Measurements from ENCODE around the gene PARD6B.
"Not testable (repeated sequence)": the region's sequence is repeated elsewhere in the genome, so short reads cannot be mapped to it uniquely, and the experiment has no call there.

The PARD6B gene

DNA sequence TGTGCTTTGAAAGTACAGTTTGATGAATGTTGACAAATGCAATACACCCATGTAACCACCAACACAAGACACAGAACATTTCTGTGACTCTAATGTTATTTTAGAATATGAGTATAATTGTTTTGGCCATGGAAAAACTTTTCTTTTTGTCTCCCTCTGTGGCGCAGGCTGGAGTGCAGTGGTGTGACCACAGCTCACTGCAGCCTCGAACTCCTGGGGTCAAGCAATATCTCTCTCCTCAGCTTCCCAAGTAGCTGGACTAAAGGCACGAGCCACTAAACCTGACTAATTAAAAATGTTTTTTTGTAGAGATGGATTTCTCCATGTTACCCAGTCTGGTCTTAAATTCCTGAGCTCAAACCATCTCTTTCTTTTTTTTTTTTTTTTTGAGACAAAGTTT, 43.1 kb downstream of the PARD6B start:
- no peak for DNase-seq (ENCODE audit: low read depth in 2 of 2)

DNA sequence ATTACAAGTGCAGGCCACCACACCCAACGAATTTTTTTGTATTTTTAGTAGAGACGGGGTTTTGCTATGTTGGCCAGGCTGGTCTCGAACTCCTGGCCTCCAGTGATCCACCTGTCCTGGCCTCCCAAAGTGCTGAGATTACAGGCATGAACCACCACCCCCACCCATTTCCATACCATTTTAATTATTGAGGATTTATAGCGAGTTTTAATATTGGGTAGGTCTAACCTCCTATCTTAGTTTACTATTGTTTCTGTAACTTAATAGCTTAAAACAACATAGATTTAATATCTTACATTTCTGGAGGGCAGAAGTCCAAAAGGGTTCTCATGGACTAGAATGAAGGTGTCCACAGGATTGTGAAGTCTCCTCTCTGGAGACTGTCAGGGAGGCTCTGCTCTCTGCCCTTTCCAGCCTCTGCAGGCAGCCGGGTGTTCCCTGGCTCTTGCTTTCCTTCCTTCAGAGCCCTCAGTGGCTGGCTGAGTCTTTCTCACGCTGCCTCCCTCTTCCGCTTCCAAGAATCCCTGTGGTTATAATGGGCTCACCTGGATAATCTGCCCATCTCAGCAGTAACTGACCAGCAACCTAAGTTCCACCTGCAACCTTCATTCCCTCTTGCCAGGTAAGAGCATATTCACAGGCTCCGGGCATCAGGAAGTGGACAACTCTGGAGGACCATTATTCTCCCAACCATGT, 44.9 kb downstream of the PARD6B start:
- DNase-seq (ENCODE audit: low read depth in 2 of 2) = no peak

DNA sequence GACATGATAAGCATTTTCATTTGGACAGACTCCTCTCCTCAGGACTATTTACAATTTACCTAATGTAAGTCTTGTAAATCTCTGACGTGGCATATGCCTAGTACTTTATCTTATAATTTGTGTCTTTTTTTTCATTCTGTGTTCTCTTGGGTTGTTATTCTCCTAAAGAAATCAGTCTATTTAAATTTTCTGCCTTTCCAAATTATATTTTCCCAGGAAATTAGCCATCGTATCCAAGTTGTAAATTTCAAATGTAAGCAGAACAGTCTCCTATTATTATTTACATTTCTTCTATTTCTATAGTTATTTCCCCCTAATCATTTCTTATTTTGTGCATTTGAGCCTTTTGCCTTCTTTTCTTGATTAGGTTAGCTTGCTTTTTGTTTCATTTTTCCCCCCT, 46.0 kb downstream of the PARD6B start:
- no peak for DNase-seq (ENCODE audit: low read depth in 2 of 2)

DNA sequence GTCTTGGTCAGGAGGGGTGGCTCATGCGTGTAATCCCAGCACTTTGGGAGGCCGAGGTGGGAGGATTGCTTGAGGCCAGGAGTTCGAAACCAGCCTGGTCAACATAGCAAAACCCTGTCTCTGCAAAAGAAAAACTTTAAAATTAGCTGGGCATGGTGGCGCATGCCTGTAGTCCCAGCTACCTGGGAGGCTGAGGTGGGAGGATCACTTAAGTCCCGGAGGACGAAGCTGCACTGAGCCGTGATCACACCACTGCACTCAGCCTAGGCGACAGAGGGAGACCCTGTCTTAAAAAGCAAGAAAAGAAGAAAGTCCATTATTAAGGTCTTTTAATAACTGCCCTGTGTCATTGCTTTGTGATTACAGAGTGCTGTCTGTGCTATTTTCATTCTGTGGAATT, 47.6 kb downstream of the PARD6B start:
- not testable (repeated sequence) for DNase-seq (ENCODE audit: low read depth in 2 of 2)

DNA sequence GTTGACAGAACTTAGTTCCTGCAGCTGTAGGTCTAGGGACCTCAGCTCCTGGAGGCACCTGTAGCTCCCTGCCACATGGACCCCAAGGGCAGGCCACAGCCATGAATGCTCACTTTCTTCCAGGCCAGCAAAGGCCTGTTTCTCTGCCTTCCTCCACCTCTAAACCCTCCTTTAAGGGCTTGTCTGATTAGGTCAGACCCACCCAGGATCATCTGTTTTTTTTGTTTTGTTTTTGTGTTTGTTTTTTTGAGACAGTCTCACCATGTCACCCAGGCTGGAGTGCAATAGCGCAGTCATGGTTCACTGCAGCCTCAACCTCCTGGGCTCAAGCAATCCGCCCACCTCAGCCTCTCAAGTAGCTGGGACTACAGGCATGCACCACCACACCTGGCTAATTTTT, 52.0 kb downstream of the PARD6B start:
- no peak for DNase-seq (ENCODE audit: low read depth in 2 of 2)

DNA sequence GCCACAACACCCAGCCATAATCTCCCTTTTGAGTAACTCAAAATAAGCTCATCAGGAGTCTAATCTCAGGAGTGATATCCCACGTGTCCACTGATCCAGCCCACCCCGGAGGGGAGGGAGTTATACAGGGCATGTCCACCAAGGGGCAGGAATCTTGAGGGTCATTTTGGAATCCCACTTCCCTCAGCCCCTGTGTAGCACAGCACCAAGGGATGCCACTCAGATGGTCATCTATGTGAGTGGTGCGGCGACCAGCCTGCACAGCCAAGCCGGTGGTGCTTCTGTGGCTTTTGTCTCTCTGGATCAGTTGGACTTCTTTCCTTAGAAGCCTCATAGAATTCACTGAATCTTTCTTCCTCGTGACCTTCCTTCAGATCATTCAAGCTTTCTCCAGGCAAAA, 52.5 kb downstream of the PARD6B start:
- no peak for DNase-seq (ENCODE audit: low read depth in 2 of 2)

DNA sequence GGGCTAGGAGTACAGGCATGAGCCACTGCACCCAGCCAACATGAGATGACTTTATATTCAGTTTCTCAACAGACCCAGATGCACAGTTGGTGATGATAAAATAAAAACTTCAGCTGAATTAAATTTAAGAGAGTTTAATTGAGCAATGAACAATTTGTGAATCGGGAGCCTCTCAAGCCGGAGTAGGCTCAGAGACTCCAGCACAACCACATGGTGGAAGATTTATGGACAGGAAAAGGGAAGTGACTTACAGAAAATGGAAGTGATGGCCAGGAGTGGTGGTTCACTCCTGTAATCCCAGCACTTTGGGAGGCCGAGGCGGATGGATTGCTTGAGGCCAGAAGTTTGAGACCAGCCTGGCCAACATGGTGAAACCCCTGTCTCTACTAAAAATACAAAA, 53.1 kb downstream of the PARD6B start:
- DNase-seq (ENCODE audit: low read depth in 2 of 2) = no peak

DNA sequence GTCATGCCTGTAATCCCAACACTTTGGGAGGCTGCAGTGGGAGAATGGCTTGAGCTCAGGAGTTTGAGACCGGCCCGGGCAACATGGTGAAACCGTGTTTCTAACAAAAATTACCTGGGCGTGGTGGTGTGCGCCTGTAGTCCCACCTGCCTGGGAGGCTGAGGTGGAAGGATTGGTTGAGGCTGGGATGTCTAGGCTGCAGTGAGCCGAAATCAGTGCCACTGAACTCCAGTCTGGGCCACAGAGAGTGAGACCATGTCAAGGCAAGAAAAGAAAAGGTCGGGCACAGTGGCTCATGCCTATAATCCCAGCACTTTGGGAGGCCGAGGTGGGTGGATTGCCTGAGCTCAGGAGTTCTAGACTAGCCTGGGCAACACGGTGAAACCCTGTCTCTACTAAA, 55.3 kb downstream of the PARD6B start:
- DNase-seq (ENCODE audit: low read depth in 2 of 2) = no peak

DNA sequence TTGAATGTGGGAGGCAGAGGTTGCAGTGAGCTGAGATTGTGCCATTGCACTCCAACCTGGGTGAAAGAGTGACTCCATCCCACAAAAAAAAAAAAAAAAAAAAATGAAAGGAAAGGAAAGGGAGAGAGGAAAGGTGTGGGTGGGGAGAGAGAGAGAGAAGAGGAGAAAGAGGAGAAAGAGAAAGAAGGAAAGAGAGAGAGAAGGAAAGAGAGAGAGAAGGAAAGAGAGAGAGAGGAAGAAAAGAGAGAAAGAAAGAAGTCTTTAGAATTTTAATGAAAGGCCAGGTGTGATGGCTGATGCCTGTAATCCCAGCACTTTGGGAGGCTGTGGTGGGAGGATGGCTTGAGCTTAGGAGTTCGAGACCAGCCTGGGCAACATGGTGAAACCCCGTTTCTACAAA, 55.8 kb downstream of the PARD6B start:
- DNase-seq (ENCODE audit: low read depth in 2 of 2) = no peak

DNA sequence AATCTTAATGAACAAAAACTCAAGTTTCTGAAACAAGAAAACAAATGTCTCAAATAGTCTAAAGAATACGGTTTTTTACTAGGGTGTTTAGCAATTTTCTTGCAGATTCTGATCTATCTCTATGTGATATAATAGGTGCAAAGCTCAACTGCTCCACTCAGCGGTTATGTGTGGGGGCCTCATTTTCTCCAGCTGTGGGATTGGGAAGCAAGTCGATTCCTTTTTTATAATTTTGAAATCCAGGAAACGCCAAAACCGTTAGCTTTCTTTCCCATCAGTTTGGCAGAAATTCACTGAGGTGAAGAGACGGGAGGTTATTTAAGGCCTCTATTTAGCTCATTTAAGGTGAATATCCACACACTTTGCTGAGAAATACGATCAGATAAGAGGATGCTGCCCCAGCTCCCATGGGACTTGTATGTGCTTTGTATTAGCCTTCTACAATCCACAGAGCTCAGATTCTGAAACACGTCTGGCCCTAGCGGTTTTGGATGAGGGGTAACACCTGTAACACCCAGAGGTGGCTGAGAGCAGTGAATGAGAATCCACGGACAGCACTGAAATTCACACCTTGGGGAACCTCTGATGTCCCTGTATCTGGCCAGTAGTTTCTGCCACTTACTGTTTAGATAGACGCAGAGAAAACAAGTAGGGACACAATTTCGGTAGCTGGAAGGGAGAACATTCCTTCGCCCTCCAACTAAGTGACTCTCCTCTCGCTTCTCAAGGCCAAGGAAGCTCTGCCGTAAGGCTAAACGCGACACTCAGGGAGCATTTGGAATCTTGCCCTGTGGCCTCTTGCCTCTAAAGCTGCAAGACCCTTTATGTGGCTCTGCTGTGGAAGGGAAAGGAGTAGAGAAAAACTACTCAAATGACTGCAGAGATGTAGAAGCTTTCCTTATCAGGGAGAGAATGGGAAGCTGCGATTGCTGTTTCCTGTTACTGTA, 56.9 kb downstream of the PARD6B start:
- peak; percentile 41 to 50 for DNase-seq (ENCODE audit: low read depth in 2 of 2)

DNA sequence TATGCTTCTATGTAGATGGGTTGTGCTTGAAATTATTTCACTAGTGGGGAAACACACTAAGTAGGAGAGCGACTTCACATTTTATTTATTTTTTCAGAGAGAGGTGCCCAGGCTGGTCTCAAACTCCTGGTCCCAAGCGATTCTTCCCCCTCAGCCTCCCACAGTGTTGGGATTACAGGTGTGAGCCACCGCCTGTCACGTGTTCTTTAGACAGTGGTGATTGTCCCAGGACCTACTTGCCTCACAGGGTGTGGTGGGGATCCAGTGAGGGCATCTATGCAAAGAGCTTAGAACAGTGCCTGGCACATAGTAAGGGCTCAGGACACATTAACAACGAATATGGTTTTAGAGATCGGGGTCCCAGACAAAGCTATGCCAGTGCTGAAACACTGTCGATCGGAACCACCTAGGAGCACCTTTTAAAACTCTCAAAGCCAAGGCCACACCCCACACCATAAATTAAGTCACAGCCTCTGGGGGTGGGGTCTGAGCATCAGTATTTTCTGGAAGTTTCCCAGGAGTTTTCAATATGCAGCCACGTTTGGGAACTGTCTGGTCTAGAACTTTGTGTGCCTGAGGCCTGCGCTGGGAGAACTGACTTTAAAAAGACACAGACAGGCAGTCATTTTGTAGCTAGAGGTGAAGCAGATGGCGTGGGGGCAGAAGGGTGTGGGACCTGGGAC, 58.7 kb downstream of the PARD6B start:
- DNase-seq (ENCODE audit: low read depth in 2 of 2) = no peak

DNA sequence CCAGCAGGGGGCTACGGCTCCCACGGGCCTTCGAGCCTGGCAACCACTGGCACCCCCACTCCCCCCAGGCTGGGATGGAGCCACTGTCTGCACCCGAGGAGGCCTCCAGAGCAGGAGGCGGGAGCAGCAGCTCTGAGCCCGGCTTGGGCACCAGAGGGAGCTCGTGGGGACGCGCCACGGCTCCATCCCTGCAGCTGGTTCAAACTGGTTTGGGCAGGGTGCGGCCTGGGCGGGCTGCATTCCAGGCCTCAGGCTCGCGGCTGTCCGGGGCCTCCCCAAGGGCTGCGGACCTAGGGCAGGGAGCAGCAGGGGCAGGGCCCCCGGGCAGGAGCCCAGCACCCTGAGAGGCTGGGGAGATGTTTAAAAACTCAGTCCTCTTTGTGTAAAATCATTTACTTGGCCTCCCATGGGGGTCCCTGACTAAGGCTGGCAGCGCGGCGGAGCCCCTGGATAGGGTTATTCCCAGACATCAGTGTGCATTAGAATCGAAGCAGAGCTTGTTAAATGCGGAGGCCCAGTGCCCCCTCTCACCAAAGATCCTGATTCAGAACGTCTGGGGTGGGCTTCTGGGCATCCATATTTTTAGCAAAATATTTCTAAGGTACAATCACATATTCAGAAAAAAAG, 59.4 kb downstream of the PARD6B start:
- DNase-seq (ENCODE audit: low read depth in 2 of 2) = peak; percentile 81 to 83

DNA sequence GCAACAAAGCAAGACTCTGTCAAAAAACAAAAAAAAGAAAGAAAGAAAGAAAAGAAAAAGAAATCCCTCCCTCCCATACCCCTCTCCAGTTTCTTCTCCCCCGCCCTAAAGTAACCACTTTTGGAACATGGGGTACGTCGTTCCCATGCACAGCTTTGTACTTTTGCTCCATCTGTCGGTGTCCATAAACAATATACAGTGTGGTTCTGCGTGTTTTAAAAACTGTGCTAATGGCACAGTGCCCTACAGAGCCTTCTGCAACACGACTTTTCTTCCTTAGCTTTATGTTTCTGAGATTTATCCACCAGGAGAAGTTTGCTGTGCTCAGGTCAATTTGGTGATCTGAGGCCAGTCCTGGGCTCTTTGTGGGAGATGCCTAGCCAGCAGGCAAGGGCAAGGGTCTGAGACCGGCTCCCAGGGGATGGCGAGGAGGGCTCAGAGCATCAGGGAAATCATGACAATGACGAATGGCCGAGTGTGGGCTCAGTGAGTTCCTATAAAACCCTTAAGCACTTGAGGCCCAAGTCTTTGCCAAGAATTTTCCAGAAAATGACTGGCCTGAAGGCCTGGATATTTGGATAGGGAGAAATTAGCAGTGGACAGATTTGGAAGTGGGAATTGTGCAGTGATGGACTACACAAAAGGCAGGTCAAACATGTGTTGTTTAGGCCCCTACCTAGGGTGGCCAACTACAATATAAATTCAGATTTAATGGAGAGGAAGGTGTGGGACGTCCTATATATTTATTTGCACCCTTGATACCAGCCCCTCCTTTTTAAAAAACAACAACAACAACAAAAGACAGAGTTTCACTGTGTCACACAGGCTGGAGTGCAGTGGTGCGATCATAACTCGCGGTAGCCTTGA, 61.6 kb downstream of the PARD6B start:
- DNase-seq (ENCODE audit: low read depth in 2 of 2) = no peak

DNA sequence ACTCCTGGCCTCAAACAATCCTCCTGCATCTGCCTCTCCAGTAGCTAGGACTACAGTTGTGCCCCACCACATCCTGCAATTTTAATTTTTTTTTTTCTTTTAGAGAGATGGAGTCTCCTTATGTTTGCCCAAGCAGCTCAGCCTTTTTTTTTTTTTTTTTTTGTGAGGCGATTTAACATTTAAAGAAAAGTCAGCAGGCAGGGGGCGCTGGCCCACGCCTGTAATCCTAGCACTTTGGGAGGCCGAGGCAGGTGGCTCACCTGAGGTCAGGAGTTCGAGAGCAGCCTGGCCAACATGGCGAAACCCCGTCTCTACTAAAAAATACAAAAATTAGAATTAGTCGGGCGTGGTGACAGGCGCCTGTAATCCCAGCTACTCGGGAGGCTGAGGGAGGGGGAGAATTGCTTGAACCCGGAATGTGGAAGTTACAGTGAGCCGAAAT, 62.2 kb downstream of the PARD6B start:
- DNase-seq (ENCODE audit: low read depth in 2 of 2) = not testable (repeated sequence)

DNA sequence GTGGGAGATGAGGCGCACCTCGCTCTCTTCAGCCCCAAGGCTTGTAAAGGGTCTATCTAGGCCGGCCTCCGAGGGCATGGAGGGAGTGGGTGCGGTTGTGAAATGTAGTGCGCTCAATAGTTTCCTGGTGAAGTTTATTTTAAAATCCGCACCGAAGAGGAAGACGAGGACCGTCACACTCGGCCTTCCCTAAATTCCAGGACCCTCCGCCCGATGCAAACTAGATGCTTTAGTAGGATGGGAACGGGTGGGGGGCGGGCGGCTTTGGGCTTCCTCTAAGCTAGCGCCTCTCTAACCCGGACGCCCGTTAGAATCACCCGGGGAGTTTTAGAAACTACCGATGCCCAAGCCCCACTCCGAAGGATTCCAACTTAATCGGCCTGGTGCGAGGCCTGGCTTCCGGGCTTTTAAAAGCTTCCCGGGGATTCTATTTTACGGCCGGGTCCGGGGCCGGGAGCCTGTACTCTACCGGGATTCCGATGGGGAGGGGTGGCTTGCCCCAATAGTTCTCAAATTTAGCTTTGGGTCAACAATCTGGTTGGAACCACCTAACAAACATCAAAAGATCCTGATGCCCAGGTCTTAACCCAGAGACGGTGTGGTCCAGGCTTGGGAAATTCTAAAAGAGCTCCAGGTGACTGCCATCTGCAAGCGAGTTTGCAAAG, 62.9 kb downstream of the PARD6B start:
- no peak for DNase-seq (ENCODE audit: low read depth in 2 of 2)

DNA sequence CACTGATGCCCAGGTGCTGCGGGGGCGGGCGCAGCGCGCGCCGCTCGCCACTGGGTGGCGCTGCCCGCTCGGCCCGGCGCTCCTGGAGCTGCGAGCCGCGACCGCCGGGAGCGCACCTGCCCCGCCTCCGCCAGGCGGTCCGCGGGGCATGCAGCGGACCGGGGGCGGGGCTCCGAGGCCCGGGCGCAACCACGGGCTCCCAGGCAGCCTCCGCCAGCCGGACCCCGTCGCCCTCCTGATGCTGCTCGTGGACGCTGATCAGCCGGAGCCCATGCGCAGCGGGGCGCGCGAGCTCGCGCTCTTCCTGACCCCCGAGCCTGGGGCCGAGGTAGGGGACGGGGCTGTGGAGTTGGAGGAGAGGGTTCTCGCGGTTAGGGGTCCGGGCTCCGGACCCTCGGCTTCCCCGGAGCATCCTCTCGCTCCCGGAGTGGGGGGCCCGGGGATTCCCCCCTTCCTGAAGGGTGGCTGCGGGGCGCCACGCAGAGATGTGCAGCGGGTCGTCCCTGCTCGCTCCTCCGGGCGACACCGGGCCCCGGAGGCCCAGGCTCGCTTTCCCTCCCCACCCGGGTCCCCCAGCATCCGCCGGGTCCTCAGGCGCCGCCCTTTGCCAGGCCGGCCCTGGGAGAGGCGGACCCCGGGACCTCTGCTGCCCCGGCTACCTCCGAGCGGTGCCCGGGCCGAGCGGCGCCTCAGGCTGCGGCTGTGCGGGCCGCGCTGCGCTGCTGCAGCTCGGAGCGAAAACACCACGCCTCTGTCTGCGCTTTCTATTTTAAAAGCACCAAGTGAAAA, 63.7 kb downstream of the PARD6B start, which contains the start of gene BCAS4:
Gene BCAS4, plus strand, starts transcription at position 216 of the 789 bp plus-strand sequence. Its CDS starts 23 bp downstream, at position 239.
- peak; percentile 35 to 37 for DNase-seq (ENCODE audit: low read depth in 2 of 2)

DNA sequence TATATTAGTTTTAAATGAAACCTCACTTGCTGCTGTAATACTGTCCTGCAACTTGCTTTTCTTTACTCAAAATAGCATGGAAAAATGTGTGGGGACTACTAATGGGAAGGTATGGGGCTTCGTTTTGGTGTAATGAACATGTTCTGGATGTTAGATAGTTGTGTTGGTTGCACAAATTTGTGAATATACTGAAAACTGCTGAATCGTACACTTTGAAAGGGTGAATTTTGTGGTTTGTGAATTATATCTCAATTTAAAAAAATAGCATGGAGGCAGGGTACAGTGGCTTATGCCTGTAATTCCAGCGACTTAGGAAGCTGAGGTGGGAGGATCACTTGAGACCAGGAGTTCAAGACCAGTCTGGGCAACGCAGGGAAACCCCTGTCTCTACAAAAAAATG, 65.8 kb downstream of the PARD6B start:
- DNase-seq (ENCODE audit: low read depth in 2 of 2) = no peak

DNA sequence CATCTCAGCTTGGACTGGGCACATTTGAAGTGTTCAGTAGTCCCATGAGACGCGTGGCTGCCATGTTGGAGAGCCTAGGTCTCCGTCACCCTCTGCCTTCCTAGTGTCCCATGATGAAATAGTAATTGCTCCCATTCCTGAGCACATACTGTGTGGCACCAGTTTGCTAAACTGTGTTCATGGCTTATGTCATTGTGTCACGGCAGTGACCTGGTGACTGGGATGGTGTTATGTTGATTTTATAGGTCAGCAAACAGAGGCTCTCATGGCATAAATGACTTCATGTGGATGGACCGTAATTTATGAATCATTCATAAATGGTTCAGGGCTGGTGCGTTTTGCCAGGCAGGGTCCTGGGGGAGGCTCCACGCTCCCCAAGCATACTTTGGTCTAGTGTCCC, 67.3 kb downstream of the PARD6B start:
- DNase-seq (ENCODE audit: low read depth in 2 of 2) = no peak

DNA sequence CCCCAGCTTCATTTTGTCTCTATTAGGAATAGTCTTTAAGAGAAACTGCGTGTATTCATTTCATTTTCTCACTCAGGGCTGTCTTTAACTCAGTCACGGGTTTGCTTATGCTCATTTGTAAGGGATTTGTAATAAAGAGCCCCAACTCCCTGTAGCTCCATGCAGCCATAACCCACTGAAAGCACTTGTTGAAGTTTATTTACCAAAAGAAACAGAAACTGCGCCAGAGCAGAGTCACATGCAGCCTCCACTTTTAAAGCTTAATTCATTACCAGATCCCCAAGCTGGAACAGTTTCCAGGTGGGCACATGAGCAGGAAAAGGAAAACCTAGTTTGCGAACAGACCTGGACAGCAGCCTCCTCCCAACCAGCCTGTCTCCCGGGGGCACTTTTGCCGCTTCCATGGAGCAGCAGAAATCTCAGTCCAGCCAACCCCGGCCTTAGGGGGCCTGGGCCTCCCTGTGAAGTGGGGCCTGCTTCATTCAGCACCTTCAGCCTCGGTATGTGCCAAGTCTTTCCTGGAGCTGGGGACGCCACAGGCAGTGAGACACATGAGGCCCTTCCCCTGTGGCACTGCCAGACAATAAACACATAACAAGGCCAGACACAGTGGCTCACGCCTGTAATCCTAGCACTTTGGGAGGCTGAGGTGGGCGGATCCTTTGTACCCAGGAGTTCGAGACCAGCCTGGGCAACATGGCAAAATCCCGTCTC, 68.0 kb downstream of the PARD6B start:
- no peak for DNase-seq (ENCODE audit: low read depth in 2 of 2)

All from fibroblast of skin of left biceps (primary cell).